ENCODE results near the gene SMYD1. TPM values are rescaled to one million over a fixed set of nuclear protein-coding genes. Genes with fewer than 3 reads are reported as not detected.

The SMYD1 gene
- total RNA-seq, 1 experiment from 2014 or later: not detected

DNA sequence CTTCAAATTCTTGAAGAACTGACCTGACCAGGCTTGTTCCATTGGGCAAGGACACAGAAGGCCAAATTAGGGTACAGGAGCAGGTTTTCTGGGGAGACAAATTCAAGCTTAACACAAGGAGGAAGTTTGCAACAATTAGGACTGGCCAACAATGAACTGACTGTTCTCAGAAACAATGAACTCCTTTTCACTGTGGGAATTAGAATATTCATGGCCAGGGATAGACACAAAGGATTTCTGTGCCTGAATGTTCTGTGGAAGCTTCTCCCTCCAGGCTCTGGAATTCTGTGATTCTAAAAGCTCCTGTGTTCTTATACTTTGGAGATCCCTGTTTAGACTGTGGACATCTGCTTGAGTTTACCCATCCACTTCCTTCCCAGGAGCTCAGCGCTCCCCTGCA, 15.2 kb downstream of the SMYD1 start:
- H3K79me2 ChIP-seq (ENCODE audit: insufficient read depth, low read length): no peaks in the 10 kb centered on the region
- H3K27ac ChIP-seq (ENCODE audit: low read depth, low read length): no peak overlapping the region
- peaks cover 0 to 5% of the 10 kb centered on the region in 2 experiments; a peak in 1 of 4 replicates for H3K4me1 ChIP-seq (ENCODE audit: control insufficient read depth in 1 of 2, insufficient read depth in 2 of 2, low read length in 2 of 2)
- H2AFZ ChIP-seq (ENCODE audit: low read depth, low read length, poor library complexity, severe bottlenecking): no peak overlapping the region
- DNase-seq (ENCODE audit: low read depth, low spot score) (no peak), ATAC-seq (no peak)
- H3K9me2 ChIP-seq (ENCODE audit: insufficient read depth): no peaks in the 10 kb centered on the region
- intact Hi-C loops (cut with micrococcal nuclease): no loop called here
- H4K20me1 ChIP-seq (ENCODE audit: insufficient read depth): no peaks in the 10 kb centered on the region
- no peaks in the 10 kb centered on the region for H3K9me3 ChIP-seq (ENCODE audit: control insufficient read depth in 1 of 2, insufficient read depth in 1 of 2, low read depth in 1 of 2, low read length in 2 of 2)
- TF ChIP-seq POLR2AphosphoS5 (IDR thresholded peaks at IDR 0.05; ENCODE audit: low read depth, low read length) (no peak), ZBTB33 (IDR thresholded peaks at IDR 0.05; ENCODE audit: extremely low read depth, insufficient replicate concordance, low read length) (no peak), EZH2phosphoT487 (IDR thresholded peaks at IDR 0.05; ENCODE audit: borderline replicate concordance) (no peak), ZNF274 (IDR thresholded peaks at IDR 0.05; ENCODE audit: low read depth, low read length) (no peak), YY1 (IDR thresholded peaks at IDR 0.05; ENCODE audit: extremely low read depth, insufficient replicate concordance, low read depth, low read length) (no peak), RAD21 (IDR thresholded peaks at IDR 0.05; ENCODE audit: low read depth) (no peak), JUND (IDR thresholded peaks at IDR 0.05) (no peak), SP1 (IDR thresholded peaks at IDR 0.05; ENCODE audit: low read depth) (no peak), SRF (IDR thresholded peaks at IDR 0.05; ENCODE audit: low read depth) (no peak), ELF1 (IDR thresholded peaks at IDR 0.05; ENCODE audit: borderline replicate concordance, low read depth) (no peak), EZH2 (IDR thresholded peaks at IDR 0.05) (no peak), FOSL1 (IDR thresholded peaks at IDR 0.05; ENCODE audit: low read depth) (no peak), CBX3 (IDR thresholded peaks at IDR 0.05; ENCODE audit: low read depth) (no peak), EGR1 (IDR thresholded peaks at IDR 0.05; ENCODE audit: low read depth) (no peak), ATF3 (IDR thresholded peaks at IDR 0.05) (no peak), CEBPB (IDR thresholded peaks at IDR 0.05; ENCODE audit: low read depth) (no peak), CTCF (IDR thresholded peaks at IDR 0.05 in 2 of 3, conservative IDR thresholded peaks at IDR 0.05 in 1 of 3; ENCODE audit: borderline replicate concordance in 1 of 3, insufficient read depth in 1 of 3, low read depth in 2 of 3, low read length in 2 of 3) (no peak)
- TF ChIP-seq, protein P1, sequence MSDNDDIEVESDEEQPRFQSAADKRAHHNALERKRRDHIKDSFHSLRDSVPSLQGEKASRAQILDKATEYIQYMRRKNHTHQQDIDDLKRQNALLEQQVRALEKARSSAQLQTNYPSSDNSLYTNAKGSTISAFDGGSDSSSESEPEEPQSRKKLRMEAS (IDR thresholded peaks at IDR 0.05): no peak
- TF ChIP-seq, protein P2, sequence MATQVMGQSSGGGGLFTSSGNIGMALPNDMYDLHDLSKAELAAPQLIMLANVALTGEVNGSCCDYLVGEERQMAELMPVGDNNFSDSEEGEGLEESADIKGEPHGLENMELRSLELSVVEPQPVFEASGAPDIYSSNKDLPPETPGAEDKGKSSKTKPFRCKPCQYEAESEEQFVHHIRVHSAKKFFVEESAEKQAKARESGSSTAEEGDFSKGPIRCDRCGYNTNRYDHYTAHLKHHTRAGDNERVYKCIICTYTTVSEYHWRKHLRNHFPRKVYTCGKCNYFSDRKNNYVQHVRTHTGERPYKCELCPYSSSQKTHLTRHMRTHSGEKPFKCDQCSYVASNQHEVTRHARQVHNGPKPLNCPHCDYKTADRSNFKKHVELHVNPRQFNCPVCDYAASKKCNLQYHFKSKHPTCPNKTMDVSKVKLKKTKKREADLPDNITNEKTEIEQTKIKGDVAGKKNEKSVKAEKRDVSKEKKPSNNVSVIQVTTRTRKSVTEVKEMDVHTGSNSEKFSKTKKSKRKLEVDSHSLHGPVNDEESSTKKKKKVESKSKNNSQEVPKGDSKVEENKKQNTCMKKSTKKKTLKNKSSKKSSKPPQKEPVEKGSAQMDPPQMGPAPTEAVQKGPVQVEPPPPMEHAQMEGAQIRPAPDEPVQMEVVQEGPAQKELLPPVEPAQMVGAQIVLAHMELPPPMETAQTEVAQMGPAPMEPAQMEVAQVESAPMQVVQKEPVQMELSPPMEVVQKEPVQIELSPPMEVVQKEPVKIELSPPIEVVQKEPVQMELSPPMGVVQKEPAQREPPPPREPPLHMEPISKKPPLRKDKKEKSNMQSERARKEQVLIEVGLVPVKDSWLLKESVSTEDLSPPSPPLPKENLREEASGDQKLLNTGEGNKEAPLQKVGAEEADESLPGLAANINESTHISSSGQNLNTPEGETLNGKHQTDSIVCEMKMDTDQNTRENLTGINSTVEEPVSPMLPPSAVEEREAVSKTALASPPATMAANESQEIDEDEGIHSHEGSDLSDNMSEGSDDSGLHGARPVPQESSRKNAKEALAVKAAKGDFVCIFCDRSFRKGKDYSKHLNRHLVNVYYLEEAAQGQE (IDR thresholded peaks at IDR 0.05; ENCODE audit: low read depth): no peak
- H3K36me3 ChIP-seq (ENCODE audit: control insufficient read depth in 1 of 2, insufficient read depth in 2 of 2, low read length in 2 of 2): no peaks in the 10 kb centered on the region
- ChIA-PET POLR2A (no interaction called here), CTCF (interaction anchor here (4.5 kb wide), 1 partner anchor 22 kb away, joined by 12 read pairs; no protein-coding TSS in a partner anchor), RAD21 (ENCODE audit: low non-redundant PET in 1 of 2, low total read pairs in 2 of 2, uncharacterized antibody in 2 of 2, unreplicated experiment in 2 of 2) (no interaction called here)
- H3K9ac ChIP-seq (ENCODE audit: low read length): no peak overlapping the region
- no TSS peak for BruUV-seq (replicated peaks)
- H3K4me3 ChIP-seq (replicated peaks in 1 of 2; ENCODE audit: low read depth in 1 of 2, low read length in 2 of 2): no peak overlapping the region
- H3K27me3 ChIP-seq (ENCODE audit: insufficient read depth, low read length): no peaks in the 10 kb centered on the region
- H3K4me2 ChIP-seq (ENCODE audit: low read length): no peak overlapping the region

Data from HCT116 (cell line).